HK-2 (cell line): Measurements from ENCODE around the gene PSEN2.

Source experiments
- DNase-seq: peaks from one replicate; pipeline ENCODE4 v3.0.0-alpha.2; 2018; ENCODE audit not compliant: unreplicated experiment

Gene PSEN2

DNA sequence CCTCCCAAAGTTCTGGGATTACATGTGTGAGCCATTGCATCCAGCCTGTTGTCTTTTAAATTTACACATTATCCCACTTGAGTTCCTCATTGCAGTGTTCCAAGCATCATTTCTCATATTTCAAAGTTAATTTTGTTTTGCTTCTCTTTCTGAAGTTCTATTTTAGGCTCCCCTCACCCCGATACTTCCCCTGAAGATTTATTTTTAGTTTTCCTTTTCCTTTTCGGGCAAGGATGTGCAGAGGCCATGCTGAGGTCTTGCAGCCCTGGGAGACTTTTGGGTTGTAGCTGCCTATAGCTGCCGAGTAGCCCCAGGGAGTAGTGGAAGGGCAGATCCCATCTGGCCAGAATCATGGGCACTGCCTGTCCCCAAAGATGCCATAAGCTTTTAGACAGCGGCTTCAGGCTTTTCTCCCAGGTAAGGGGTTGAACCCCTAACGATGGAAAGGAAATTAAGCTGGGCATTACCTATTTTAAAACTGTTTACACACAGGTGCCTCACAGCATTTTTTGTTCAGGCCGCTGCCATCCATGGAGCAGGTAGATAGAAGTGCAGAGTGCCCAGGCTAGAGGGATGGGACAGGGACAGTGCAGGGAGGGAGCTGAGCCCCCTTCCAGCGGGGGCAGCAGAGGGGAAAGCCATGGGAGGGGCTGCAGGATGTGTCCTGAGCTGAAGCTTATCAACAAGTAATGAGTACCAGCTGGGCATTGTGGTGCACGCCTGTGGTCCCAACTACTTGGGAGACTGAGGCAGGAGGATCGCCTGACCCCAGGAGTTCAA, 15.9 kb downstream of the PSEN2 start:
- no peak for DNase-seq

DNA sequence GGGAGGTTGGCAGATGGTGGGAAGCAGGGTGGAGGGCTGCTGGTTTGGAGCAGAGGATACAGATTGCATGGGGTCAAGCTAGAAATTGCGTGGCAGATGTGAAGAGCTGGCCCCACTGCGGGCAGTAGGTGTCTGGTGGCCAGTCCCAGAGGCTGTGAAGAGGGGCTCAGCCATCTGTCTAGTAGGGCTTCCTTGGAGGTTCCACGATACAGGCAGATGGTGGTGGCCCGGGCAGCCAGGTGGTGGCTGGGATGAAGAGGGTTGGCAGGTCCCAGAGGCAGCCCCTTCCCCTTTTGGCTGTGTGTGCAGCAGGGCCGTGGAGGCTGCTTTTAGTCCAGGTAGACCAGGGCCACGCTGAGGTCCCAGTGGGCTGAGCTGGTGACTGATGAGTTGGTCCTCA, 16.6 kb downstream of the PSEN2 start:
- DNase-seq, result no peak

DNA sequence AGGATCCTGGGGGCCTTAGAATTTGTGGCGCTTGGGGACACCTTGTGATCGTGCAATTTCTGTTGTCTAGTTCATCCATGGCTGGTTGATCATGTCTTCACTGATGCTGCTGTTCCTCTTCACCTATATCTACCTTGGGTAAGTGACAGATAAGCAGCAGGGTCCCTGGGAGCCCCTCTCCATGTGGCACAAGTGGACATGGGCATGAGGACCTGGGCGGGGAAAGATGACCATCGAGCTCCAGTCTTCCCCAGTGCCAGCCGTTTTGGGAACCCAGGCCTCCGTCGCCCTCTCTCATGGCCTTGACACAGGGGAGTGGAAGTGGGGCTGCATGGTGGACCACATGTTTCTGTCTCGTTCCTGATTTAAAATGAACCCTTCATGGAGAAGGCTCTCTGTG, 17.6 kb downstream of the PSEN2 start:
- DNase-seq, result no peak

- DNase-seq, result no peak
These were observed 18.4 kb downstream of the PSEN2 start for GRCh38 chr1:226888816-226889215.

- no peak for DNase-seq
These were observed 19.4 kb downstream of the PSEN2 start for GRCh38 chr1:226889616-226890330.

DNA sequence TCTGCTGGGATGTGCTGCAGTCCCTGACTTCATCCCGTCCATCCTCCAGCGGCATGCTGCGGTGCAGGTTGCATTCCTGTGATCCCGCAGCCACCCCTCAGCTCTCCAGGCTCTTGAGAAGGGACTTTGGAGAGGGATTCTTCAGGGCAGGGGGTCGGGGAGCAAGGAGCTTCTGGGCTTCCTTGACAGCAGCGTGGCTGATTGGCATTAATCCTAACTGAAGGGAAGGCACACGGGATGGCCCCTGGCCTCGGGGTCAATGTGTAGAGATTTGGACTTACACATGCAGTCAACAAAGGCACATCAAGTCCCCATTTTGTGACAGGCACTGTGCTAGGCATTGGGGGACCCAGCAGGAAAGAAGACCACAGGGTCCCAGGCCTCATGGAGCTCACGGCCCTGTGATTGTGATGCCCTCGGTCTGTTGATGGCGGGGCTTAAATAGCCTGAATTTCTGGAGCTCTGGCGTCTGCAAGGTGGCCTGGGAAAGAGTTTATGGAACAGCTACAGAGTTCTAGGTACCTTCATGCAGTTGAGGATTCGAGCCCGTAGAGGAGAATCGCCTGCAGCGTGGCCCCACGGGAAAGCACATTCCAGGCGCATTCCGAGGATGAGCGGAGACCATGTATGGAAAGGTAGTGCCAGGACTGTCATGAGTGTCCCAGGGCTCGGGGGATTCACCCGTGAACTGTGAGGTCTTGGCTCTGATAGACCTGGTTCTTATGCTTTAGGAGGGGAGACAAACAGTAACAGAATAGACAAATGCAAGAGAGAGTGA, 20.1 kb downstream of the PSEN2 start:
- DNase-seq, result no peak

- no peak for DNase-seq
These were observed 20.9 kb downstream of the PSEN2 start for GRCh38 chr1:226891346-226891745.

DNA sequence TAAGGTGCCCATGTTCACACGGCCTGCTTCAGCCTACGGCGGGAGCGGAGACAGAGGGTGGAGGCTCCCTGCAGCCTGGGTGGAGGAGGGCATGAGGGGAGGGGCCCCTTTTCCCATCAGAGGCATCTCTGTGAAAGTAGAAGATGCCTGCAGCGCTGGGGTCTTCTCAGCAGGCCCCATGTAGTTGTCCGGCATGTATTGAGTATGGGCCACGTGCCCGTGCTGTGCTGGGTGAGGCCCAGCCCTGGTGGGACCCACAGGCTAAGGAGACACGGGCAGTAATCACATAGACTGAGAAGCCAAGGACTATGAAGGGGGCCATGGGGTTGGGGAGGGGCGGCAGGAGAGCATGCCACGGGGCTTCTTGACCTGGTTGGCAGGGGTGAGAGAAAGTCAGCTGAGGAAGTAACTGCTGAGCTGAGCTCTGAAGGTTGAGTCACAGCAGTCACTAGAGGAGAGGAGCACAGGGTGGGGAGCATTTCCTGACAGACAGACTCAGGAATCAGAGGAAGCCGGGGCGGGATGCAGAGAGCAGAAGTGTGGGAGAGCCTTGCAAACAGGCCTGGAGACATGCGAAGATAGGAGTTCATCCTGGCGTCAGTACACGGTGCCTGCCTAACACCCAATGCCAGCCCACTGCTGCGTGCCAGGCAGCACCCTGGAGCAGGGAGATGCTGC, 21.6 kb downstream of the PSEN2 start:
- DNase-seq, result peak; percentile 17

GRCh38 chr1:226892524-226892875, 22.1 kb downstream of the PSEN2 start:
- DNase-seq, result no peak

DNA sequence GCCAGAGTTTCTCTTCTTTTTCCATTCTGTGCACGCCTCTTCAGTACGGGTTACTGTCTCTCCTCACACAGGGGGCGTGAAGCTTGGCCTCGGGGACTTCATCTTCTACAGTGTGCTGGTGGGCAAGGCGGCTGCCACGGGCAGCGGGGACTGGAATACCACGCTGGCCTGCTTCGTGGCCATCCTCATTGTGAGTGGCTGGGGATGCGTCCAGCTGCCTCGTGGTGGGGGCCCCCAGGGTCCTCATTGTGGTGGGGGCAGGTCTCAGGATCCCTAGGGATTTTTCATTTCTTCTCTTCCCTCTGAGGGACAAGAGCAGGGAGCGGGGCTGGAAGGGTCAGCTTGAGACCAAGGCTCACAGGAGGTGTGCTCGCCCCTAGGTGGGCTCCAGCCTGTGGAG, 23.5 kb downstream of the PSEN2 start:
- no peak for DNase-seq

DNA sequence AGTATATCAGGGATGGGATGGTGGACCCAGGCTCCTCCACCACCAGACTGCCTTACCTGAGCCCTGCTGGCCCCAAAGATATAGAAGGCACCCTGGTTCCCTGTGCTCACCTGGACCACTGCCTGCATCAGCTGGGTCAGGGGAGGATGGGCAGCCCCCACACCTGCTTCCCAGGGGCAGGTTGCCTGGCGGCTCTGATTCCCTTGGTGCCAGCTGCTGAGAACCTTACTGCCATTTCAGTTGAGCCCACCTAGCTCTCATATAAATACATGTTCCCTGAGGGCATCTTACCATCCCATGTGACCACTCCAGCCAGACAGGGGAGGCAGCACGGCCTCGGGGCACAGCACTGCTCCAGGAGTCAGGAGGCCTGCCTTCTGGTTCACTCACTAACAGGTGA, 24.4 kb downstream of the PSEN2 start:
- no peak for DNase-seq

GRCh38 chr1:226895644-226896043, 25.2 kb downstream of the PSEN2 start:
- DNase-seq, result no peak

- no peak for DNase-seq
These were observed 27.8 kb downstream of the PSEN2 start for GRCh38 chr1:226898246-226898645.

DNA sequence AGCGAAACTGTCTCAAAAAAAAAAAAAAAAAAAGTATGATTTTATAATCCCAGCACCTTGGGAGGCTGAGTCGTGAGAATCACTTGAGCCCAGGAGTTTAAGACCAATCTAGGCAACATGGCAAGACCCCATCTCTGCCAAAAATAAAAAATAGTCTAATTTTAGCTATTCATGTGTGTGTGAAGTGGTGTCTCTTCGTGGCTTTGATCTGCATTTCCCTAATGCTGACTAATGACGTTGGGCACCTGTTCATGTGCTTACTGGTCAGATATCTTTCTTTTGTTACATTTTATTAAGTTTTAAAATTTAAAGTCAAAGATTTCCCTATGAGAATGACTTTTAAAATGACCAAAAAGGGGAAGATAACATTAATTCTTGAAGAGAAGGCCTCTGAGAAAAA, 31.0 kb downstream of the PSEN2 start:
- DNase-seq, result no peak

GRCh38 chr1:226902601-226903000, 32.2 kb downstream of the PSEN2 start:
- no peak for DNase-seq

DNA sequence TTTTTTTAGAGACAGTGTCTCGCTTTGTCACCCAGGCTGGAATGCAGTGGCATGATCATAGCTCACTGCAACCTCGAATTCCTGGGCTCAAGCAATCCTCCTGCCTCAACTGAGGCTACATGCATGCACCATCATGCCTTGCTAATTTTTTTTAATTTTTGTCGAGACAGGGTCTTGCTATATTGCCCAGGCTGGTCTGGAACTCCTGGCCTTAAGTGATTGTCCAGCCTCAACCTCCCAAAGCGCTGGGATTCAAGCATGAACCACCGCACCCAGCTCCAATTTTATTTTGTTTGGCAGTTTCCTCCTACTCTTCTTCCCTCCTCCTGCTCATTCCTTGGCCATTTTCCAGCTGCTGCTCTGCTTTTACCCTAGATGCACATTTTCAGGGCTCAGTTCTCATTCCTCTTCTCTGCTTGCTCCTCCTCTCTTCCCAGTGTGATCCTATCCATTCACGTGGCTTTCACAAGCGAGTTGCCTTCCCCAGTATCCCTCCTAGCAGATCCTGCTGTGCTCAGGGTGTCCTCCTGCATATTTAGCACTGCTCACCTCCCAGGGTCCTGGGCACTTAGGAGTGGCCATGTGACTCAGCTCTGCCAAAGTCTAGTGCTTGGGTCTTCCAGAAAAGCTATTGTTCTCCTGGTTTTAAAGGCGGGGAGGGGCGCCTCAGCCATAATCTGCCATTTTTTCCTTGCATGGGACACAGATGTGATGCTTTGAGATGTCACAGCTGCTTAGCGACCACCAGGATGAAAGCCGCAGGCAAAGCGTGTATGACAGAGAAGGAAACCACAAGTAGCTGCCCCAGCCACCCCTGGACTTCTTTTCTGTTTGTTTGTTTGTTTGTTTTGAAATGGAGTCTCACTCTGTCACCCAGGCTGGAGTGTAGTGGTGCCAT, 33.7 kb downstream of the PSEN2 start:
- no peak for DNase-seq

DNA sequence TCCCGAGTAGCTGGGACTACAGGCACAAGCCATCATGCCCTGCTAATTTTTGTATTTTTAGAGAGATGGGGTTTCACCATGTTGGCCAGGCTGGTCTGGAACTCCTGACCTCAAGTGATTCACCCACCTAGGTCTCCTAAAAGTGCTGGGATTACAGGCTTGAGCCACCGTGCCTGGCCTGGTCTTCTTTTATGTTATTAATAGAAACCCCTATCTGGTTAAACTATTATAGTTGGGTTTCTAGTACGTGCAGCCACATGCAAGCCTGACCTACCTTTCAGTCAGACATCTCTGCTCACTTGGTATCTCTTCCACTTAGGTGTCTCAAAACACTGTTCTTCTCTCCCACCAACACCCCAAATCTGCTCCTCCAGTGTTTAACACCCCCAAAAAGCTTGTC, 34.4 kb downstream of the PSEN2 start:
- DNase-seq, result no peak

- no peak for DNase-seq
These were observed 38.0 kb downstream of the PSEN2 start for GRCh38 chr1:226908419-226908818.

DNA sequence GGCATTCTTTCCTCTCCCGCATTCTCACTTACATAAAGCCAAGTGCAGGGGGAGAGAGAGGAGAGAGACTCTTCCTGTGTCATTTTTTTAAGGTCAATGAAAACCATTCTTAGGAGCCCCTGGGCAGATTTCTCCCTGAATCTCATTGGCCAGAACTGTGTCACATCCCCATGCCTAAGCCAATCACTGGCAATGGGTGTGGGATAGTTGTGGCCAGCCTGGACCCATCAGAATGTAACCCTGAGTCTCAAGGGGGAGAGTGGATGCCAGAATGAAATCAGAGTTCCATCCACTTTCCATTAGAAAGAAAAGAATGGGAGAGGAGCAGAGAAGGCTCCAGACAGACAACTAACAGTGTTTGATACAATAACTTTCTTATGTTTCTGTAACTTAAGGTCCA, 38.5 kb downstream of the PSEN2 start:
- no peak for DNase-seq

GRCh38 chr1:226912587-226913176, 42.3 kb downstream of the PSEN2 start:
- no peak for DNase-seq

DNA sequence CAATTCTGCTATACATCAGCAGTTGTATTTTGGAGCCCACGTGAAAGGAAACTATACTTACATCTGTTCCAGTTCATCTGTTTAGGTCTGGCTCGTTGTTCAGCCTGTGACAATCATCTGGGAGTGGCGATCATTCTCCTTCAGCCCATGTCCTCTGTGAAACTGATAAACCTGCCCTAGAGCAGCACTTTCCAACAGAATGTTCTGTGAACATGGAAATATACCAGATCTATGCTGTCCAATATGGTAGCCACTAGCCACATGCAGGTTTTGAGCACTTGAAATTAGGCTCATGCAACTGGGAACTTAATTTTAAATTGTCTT, 45.2 kb downstream of the PSEN2 start:
- no peak for DNase-seq
